Measurements from ENCODE around the gene RNPEPL1.
"Not testable (repeated sequence)": the region's sequence is repeated elsewhere in the genome, so short reads cannot be mapped to it uniquely, and the experiment has no call there.

Gene RNPEPL1

GRCh38 chr2:240605867-240606743 lies 37.8 kb downstream of the RNPEPL1 start:
- no peak for DNase-seq

DNA sequence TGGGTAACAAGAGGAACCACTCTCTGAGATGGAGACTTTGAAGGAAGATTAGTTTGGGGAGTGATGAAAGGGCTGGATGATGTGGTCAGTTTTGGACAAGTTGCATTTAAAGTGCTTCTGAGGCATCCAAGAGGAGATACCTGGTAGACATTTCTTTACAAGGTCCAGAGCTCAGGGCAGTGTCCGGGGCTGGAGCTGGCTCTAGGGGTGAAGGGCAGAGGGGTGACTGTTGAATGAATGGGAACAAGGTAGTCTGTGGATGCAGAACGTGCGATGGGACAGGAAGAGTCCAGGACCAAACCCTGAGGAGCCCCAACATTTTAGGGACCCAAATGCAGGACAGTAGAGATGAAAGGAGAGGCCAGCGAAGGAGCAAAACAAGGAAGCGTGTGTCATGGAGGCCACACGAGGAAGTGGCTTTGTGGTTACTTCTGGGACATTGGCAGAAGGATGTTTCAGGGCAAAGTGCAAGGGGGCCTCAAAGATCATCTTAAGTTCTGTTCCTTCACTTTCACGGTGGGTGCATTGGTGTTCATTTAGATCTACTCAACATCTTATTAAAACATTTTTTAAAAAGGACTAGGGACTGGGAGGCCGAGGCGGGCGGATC lies 43.4 kb downstream of the RNPEPL1 start:
- no peak for DNase-seq

DNA sequence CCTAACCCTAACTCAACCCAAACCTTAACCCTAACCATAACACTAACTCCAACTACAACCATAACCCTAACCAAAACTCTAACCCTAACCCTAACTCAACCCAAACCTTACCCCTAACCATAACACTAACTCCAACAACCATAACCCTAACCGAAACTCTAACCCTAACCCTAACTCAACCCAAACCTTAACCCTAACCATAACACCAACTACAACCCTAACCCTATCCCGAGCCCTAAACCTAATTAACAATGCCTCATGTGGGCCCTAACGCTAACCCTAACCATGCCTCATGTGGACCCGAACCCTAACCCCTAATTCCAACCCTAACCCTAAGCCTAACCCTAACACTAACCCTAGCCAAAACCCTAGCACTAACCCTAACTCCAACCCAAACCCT lies 45.5 kb downstream of the RNPEPL1 start:
- no peak for DNase-seq

- DNase-seq: no peak
These were observed 46.1 kb downstream of the RNPEPL1 start for GRCh38 chr2:240614391-240614790.

GRCh38 chr2:240615396-240615795 lies 47.1 kb downstream of the RNPEPL1 start:
- DNase-seq: no peak

- no peak for DNase-seq
These were observed 47.7 kb downstream of the RNPEPL1 start for GRCh38 chr2:240615820-240616547.

DNA sequence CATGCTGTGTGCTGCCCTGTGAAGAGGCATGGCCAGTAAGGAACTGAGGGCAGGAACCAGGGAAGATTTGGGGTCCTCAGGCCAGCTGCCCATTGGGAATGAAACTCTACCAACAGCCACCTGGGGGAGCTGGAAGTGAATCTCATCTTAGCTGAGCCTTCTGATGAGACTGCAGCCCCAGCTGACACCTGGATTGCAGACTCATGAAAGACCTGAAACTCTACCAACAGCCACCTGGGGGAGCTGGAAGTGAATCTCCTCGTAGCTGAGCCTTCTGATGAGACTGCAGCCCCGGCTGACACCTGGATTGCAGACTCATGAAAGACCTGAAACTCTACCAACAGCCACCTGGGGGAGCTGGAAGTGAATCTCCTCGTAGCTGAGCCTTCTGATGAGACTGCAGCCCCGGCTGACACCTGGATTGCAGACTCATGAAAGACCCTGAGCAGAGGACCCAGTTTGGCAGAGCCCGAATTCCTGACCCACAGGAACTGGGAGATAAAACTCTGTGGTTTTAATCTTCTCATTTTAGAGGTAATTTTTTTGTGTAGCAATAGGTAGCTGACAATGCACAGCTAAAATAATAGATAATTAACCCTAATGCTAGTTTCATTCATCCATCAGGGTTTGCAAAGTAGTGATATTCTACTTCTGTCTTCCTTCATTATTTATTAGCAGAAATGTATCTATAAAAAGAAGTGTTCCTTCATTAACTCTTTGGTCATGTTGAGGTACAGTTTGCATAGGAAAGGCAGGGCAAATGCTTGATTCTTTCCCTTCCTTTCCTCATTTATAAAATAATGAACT lies 48.8 kb downstream of the RNPEPL1 start:
- DNase-seq: not testable (repeated sequence)

- DNase-seq: no peak
These were observed 50.5 kb downstream of the RNPEPL1 start for GRCh38 chr2:240618776-240619175.

DNA sequence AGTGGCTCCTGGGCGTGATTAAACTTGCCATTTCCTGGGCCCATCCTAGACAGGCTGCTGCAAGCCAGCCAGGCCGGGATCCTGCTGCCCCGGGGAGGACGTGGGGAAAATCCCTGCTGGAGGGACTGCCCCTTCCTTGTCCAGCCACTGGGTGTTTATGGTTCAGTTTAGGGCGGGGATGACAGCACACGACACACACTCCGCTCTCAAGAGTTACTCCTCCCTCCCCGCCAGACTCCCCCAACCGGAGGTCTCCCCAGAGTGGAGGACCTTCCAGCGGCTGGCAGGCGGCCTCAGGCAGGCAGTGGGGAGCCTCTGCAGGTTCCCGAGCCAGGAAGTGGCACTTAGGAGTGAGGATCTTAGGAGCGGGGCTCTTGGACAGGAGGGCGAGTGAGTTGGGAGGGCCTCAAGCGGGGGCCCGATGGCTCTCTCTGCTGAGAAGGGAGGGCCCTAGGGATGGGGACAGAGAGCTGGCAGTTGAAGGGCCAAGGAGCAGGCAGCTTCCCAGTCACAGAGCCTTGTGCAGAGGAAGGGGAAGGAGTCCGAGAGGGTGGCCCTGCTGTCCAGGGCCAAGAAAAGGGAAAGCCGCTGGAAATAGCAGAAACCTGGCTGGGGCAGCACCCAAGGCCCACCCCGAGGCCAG lies 51.3 kb downstream of the RNPEPL1 start:
- DNase-seq: no peak

DNA sequence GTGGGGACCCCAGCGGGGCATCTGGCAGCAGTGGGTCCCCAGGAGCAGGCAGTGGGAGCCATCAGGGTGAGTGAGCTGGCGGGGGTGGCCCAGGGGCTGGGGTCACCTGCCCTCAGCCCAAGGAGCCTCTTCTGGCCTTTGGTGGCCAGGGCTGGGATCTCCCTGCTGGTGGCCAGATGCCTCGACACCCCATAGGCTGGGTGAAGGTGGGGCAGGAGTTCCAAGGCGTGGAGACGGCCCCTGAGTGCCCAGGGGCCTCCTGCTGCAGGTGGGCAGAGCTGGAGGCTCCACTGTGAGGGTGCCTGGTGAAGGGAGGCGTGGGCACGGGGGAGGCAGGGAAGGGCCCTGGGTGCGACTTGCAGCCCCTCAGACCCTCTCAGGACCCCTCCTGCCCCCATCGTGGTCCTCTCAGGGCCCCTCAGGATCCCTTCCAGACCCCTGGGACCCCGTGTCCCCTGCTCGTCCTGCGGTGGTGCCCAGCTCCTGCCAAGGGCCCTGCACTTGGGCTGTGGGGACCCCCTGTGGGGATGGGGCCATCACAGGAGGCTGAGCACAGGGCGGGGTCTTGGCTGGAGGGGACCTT lies 52.0 kb downstream of the RNPEPL1 start:
- DNase-seq: no peak

GRCh38 chr2:240620859-240621258 lies 52.6 kb downstream of the RNPEPL1 start:
- DNase-seq: no peak

GRCh38 chr2:240622060-240622411 lies 53.8 kb downstream of the RNPEPL1 start:
- no peak for DNase-seq

DNA sequence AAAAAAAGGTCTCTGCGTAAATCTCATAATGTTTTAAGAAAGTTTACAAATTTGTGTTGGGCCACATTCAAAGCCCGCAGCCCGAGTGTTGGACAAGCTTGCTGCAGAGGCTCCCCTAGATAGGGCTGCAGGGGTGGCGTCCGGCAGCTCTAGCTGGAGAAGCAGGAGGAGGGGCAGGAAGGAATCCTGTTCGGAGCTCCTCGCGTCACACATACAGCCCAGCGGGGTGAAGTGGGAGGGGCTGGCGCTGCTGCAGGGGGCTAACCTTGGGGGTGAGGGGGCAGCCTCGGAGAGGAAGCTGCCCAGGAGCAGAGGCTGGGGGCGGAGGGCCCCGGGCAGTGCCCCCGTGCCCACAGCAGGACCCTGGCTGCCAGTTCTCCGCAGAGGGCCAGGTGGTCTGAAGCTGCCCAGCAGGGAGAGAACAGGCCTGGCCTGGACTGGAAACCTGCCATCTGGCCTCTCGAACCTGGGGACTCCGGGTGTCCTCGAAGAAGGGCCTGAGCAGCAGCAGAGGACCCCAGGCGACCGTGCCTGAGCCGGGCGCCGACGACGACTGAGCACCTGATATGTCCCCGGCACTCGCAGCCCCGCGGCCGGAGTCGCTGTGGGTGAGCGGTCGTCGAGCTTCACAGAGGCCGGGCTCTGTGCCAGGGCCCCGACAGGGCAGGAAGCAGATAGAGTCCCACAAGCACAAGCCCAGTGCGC lies 54.4 kb downstream of the RNPEPL1 start:
- DNase-seq: no peak

DNA sequence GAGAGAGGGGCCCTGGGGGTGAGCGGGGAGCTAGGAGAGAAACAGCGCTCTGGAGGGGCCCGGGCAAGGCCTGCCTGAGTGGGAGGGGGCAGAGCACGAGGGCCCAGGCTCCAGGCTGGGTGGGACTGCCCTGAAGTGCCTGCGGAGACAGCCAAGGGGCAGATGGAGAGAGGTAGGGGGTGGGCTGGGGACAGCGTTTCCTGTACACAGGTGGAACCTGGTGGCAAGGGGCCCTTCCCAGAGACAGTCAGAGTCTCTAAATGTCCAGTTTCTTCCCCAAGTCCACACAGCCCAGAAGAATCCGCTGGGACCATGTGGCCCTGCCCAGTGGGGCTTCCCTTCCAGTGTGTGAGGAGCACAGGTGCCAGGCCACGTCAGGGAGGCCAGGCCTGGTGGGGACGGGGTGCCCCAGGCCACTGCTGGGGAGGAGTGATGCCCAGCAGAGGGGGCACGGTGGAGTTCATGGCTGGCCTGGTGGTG lies 55.3 kb downstream of the RNPEPL1 start:
- no peak for DNase-seq

DNA sequence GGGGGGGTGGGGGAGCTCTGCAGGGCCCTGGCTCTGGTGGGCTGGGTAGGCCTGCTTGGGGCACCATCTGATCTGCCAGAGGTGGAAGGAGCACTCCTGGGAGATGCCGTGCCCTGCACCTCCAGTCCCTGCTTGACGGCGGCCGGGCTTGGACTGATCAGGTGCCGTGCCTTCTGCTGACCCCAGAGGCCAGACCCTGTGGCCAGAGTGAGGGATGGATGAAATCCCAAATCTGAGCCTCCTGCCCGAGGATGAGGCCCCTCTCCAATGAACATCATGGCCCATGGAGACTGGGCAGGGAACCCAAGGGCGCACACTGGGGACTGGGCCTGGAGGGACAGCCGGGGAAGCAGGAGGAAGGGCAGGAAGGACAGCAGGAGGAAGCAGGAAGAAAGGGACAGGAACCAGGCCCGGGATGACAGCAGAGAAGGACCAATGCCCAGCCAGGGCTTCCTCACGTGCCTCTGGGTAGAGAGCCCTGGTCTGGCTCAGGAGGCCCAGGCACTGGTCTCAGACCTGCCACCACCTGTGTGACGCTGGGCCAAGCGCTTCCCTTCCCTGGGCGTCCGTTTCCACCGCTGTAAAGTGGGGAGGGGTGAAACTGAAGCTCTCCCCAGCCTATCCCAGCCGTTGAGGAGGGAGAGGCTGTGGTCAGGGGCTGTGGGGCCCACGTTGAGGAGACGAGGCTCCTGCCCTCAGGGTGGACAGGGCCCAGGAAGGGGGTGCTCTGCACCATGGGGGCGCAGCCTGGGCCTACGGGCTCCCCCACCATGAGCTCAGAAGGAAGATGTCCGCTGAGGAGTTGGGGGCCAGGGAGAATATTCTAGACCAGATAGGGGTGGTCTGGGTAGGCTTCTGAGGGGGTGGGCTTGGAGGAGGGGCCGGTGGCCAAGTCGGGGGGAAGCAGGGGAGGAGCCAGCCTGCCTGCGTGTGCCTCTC lies 56.0 kb downstream of the RNPEPL1 start:
- no peak for DNase-seq

DNA sequence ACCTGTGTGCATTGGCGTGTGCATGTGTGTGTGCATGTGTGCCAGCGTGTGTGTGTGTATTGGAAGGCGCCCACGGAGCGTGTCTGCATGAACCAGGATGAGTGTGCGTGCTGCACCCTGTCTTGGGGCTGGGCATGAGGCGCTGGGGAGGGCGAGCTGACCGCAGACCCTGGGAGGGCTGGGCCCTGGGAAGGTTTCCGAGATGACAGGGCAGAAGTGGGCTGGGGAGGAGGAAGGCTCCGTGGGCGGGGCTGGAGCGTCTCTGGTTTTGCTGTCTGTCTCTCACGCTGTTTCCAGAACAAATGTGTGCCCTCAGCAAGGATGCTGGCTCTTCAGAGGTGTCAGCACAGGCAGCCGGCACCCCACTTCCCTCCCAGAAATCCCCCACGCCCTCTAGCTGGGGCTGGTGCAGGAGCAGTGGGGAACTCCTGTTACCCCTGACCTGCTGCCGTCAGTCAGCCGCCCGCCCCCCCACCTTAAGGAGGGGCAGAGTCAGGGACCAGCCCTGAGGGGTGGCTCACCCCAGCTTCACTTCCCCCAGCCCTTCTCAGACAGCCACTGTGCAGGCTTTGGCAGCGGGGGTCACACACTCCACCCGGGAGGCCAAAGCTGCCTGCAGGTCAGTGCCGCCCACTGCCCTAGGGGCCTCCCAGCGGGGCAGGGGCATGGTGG lies 56.8 kb downstream of the RNPEPL1 start, which contains the start of gene GPR35:
TSS of gene GPR35 (plus strand) at position 531 of the 672 bp plus-strand sequence. CDS start 4,473 bp downstream, outside the sequence.
- no peak for DNase-seq

DNA sequence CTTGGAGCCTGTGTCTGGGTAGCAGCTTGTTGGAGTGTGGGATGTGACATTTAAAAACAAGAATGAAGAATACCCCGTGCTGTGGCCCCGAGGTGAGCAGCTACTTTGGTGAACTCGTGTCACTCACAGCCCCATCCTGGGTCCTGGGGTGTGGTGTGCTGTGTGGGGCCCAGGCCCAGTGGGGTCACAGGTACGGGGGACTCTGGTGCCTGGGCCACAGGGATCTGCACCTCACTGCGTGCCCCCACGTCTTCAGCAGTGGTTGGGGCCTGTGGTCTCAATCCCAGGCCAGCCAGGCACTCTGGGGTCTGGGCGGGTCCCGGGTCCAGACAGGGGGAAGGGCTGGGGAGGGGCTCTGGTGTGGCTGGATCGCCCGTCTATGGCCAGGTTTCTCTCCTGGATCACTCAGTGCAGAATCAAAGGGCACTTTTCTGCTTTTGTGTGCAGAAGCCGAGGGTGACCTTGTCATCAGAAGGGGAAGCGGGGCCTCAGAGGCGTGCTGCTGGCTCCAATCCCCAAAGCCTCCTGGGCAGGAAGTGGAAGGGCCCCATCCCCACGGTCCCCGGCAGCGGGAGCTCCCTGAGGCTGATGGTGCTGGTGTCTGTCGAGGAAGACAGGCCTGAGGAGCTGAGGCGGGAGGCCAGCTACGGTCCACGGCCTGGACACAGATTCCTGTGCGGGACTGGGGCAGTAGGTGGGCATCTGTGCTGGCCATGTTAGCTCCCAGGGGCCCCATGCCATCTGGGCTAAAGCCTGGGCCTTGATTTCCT lies 58.4 kb downstream of the RNPEPL1 start:
- no peak for DNase-seq

DNA sequence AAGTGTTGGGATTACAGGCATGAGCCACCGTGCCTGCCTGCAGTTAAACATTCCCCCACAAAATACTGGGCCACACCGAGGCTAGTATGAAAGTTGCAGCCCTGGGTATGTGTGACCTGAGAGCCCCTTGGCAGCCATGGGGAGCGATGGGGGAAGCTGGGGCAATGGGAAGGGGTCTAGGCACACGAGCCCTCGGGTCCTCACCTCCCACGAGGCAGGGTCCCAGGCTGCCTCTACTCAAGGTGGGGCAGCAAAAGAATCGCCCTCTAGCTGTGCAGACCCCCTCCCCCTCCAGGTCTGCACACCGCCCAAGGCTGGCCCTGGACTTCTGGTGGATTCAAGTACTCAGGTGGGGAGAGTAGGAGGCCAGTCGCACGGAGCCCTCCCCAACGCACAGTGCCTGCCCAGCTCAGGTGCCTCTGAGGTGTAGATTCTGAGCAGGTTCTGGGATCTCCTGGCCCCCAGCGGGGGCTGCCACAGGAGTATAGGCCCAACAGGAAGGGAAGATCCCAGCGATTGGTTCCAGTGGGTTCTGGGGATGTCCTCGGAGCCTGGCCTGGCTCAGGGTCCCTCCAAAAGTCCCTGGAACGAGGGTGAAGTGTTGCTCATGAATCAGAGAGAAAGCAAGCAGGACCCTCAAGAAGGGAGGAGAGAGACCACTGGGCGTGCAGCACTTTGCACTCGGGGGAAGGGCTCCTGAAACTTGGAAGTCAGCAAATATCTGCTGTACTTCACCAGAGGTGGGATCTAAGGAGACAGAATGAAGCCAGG lies 59.6 kb downstream of the RNPEPL1 start:
- no peak for DNase-seq
